ENCODE measurements around the gene PRAMEF10. TPM values are rescaled to one million over a fixed set of nuclear protein-coding genes. Genes with fewer than 3 reads are reported as not detected.
"Not testable (repeated sequence)": the region's sequence is repeated elsewhere in the genome, so short reads cannot be mapped to it uniquely, and the experiment has no call there.

The PRAMEF10 gene
- total RNA-seq: not detected

- H3K4me1 ChIP-seq (ENCODE audit: control insufficient read depth in 1 of 2, low read depth in 2 of 2); H3K4me3 ChIP-seq; H3K27ac ChIP-seq; DNase-seq (ENCODE audit: low spot score); ATAC-seq (ENCODE audit: insufficient number of reproducible peaks, low FRiP score, low read depth); H3K27me3 ChIP-seq (replicated peaks; ENCODE audit: insufficient read depth); H3K9me3 ChIP-seq; H3K36me3 ChIP-seq: not testable (repeated sequence)
Observed at GRCh38 chr1:12898170-12898569, at the start of gene PRAMEF10. PRAMEF10 (minus strand) TSS chr1:12898270; CDS start chr1:12895847, 2,423 bp downstream.

- H3K27ac ChIP-seq; H3K9me3 ChIP-seq; H3K36me3 ChIP-seq; DNase-seq (ENCODE audit: low spot score); ATAC-seq (ENCODE audit: insufficient number of reproducible peaks, low FRiP score, low read depth); H3K4me1 ChIP-seq (ENCODE audit: control insufficient read depth in 1 of 2, low read depth in 2 of 2); H3K4me3 ChIP-seq; H3K27me3 ChIP-seq (replicated peaks; ENCODE audit: insufficient read depth): not testable (repeated sequence)
Observed at GRCh38 chr1:12947480-12947879, 49.4 kb upstream of the PRAMEF10 start, which contains the start of gene PRAMEF6. PRAMEF6 (minus strand) TSS chr1:12947580; CDS start chr1:12942518, 5,062 bp downstream.

DNA sequence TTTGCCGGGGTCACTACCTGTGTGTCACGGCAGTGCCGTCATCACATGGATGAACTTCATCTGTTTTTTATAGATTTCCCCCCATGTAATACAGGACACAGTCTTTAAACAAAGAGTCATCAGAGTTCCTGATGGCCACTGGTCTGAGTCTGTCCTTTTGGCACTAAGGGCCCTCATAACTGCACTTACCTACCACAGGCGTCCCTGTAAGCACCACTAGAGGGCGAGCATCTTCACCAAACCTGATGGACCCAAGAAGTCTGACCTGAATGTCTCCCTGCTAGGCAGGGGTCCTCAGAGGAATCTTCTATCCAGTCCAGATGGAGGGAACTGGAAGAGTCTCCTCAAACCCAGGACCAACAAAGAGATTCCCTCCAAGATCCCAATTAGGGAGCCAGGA is 26.3 kb upstream of the PRAMEF10 start:
- not testable (repeated sequence) for H3K27me3 ChIP-seq (replicated peaks; ENCODE audit: insufficient read depth); H3K4me3 ChIP-seq; H3K36me3 ChIP-seq; H3K4me1 ChIP-seq (ENCODE audit: control insufficient read depth in 1 of 2, low read depth in 2 of 2); H3K9me3 ChIP-seq; DNase-seq (ENCODE audit: low spot score); H3K27ac ChIP-seq; ATAC-seq (ENCODE audit: insufficient number of reproducible peaks, low FRiP score, low read depth)

GRCh38 chr1:12921749-12922148 is 23.7 kb upstream of the PRAMEF10 start:
- ATAC-seq (ENCODE audit: insufficient number of reproducible peaks, low FRiP score, low read depth): not testable (repeated sequence)

DNA sequence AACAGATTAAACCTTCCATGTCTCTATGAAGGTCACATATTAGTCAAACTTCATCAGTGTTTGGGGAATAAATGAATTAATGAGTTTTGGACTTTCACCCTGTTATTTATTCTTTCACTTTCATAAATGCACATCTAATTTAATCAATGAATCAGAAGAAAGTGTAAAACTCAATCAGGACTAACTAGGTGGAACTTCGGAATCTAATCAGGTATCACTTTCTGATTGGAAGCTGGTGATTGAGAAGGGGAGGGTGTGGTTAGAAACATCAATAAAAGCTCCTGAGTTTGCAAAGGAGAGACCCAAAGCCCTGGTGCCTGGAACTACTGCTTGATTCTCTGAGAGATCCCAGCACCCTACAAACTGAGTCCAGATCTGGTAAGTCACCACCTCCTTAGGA is 18.2 kb upstream of the PRAMEF10 start, which contains the start of gene PRAMEF7:
Gene PRAMEF7 (plus strand): TSS at position 301 of the 400 bp plus-strand sequence. CDS start 1,083 bp downstream, outside the sequence.
- not testable (repeated sequence) for H3K27me3 ChIP-seq (replicated peaks; ENCODE audit: insufficient read depth); H3K27ac ChIP-seq; H3K36me3 ChIP-seq; H3K9me3 ChIP-seq; DNase-seq (ENCODE audit: low spot score); H3K4me3 ChIP-seq; ATAC-seq (ENCODE audit: insufficient number of reproducible peaks, low FRiP score, low read depth); H3K4me1 ChIP-seq (ENCODE audit: control insufficient read depth in 1 of 2, low read depth in 2 of 2)

More at GRCh38 chr1:12921749-12922148, 23.7 kb upstream of the PRAMEF10 start:
- H3K9me3 ChIP-seq; H3K36me3 ChIP-seq; H3K4me3 ChIP-seq; H3K27ac ChIP-seq; H3K27me3 ChIP-seq (replicated peaks; ENCODE audit: insufficient read depth); H3K4me1 ChIP-seq (ENCODE audit: control insufficient read depth in 1 of 2, low read depth in 2 of 2); DNase-seq (ENCODE audit: low spot score): not testable (repeated sequence)

DNA sequence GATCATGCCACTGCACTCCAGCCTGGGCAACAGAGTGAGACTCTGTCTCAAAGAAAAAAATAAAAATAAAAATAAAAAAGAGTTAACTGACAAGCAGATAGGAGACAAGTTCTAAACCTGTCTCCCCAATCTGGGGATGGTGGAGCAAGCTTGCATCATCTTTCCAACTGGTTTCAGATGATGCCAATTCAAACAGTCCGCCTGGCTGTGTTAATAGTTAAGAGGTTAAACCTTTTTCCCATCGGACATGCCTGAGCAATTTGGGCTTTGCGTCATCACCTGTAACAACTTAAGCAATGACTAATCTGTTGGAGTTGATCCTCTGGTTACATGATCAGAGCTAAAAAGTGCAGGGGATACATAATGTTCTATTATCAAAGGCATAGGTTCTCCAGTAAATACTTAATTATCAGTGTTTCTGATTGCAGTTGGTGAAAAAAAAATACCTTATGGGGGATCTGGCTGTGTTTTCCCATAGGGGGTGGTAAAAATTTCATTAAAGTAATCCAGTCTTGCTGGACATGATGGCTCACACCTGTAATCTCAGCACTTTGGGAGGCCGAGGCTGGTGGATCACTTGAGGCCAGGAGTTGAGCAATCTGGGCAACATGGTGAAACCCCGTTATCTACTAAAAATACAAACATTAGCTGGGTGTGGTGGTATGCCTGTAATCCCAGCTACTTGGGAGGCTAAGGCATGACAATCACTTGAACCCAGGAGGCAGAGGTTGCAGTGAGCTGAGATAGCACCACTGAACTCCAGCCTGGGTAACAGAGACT is 5.9 kb upstream of the PRAMEF10 start:
- H3K27ac ChIP-seq; DNase-seq (ENCODE audit: low spot score); ATAC-seq (ENCODE audit: insufficient number of reproducible peaks, low FRiP score, low read depth); H3K27me3 ChIP-seq (replicated peaks; ENCODE audit: insufficient read depth); H3K4me1 ChIP-seq (ENCODE audit: control insufficient read depth in 1 of 2, low read depth in 2 of 2); H3K36me3 ChIP-seq; H3K4me3 ChIP-seq; H3K9me3 ChIP-seq: not testable (repeated sequence)

GRCh38 chr1:12899186-12899585 is 1.1 kb upstream of the PRAMEF10 start:
- DNase-seq (ENCODE audit: low spot score); H3K4me1 ChIP-seq (ENCODE audit: control insufficient read depth in 1 of 2, low read depth in 2 of 2); H3K27me3 ChIP-seq (replicated peaks; ENCODE audit: insufficient read depth); ATAC-seq (ENCODE audit: insufficient number of reproducible peaks, low FRiP score, low read depth); H3K36me3 ChIP-seq; H3K27ac ChIP-seq; H3K4me3 ChIP-seq; H3K9me3 ChIP-seq: not testable (repeated sequence)

- H3K27ac ChIP-seq; H3K4me3 ChIP-seq; H3K9me3 ChIP-seq; H3K27me3 ChIP-seq (replicated peaks; ENCODE audit: insufficient read depth); ATAC-seq (ENCODE audit: insufficient number of reproducible peaks, low FRiP score, low read depth); H3K4me1 ChIP-seq (ENCODE audit: control insufficient read depth in 1 of 2, low read depth in 2 of 2); H3K36me3 ChIP-seq; DNase-seq (ENCODE audit: low spot score): not testable (repeated sequence)
Observed at GRCh38 chr1:12886101-12886500, 12.0 kb downstream of the PRAMEF10 start, which contains the start of gene PRAMEF4. PRAMEF4 (minus strand) TSS chr1:12886201; CDS start chr1:12883394, 2,807 bp downstream.

GRCh38 chr1:12878453-12878852 is 19.6 kb downstream of the PRAMEF10 start:
- not testable (repeated sequence) for ATAC-seq (ENCODE audit: insufficient number of reproducible peaks, low FRiP score, low read depth); H3K4me3 ChIP-seq; DNase-seq (ENCODE audit: low spot score); H3K27me3 ChIP-seq (replicated peaks; ENCODE audit: insufficient read depth); H3K9me3 ChIP-seq; H3K36me3 ChIP-seq; H3K4me1 ChIP-seq (ENCODE audit: control insufficient read depth in 1 of 2, low read depth in 2 of 2); H3K27ac ChIP-seq

DNA sequence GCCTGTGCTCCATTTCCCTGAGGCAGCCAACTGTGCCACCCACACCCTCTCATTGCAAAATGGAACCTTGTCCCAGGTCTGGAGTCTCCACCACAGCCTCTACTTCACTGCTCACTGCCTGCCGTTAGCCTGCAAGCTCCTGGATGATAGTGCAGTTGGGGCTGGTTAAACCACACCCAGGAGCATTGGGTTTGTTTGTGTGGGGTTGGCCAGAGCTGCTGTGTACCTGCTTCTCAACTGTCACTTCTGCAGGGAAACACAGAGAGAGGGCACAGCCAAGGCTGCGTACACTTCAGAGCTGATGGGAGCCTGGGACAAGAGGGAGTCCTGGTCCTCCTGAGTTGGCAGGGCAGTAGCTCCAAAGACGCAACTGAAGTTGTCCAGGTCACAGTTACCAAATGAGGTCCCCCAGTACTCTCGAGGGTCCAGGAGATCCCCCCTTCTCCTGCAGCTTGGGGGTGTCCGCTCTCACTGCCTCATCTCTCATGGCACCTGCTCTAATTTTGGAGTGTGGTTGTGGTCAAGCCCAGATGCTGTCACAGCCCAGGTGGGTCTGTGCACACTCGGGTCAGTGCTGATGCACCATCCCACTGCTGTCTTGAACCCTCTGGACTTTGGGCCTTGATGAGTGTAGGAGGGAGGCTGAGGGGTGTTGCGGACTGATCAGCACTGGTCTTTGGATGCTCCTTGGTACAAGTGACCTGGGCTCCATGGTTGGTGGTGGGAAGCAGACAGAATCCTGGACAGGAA is 34.8 kb downstream of the PRAMEF10 start:
- DNase-seq (ENCODE audit: low spot score); H3K36me3 ChIP-seq; H3K9me3 ChIP-seq; H3K4me3 ChIP-seq; H3K27me3 ChIP-seq (replicated peaks; ENCODE audit: insufficient read depth); ATAC-seq (ENCODE audit: insufficient number of reproducible peaks, low FRiP score, low read depth); H3K4me1 ChIP-seq (ENCODE audit: control insufficient read depth in 1 of 2, low read depth in 2 of 2); H3K27ac ChIP-seq: not testable (repeated sequence)

- not testable (repeated sequence) for ATAC-seq (ENCODE audit: insufficient number of reproducible peaks, low FRiP score, low read depth); DNase-seq (ENCODE audit: low spot score); H3K4me3 ChIP-seq; H3K4me1 ChIP-seq (ENCODE audit: control insufficient read depth in 1 of 2, low read depth in 2 of 2); H3K27ac ChIP-seq; H3K27me3 ChIP-seq (replicated peaks; ENCODE audit: insufficient read depth); H3K9me3 ChIP-seq; H3K36me3 ChIP-seq
Observed at GRCh38 chr1:12856786-12857185, 41.3 kb downstream of the PRAMEF10 start, which contains the start of gene PRAMEF2. PRAMEF2 (plus strand) TSS chr1:12857086; CDS start chr1:12859010, 1,924 bp downstream.

Measured in thoracic aorta (tissue), 2 donors.